ENCODE measurements around the gene FNDC10.
A peak's percentile ranks its signal among the peaks of the same experiment; 100 is the strongest.
"Not testable (repeated sequence)": the region's sequence is repeated elsewhere in the genome, so short reads cannot be mapped to it uniquely, and the experiment has no call there.

The FNDC10 gene

GRCh38 chr1:1599935-1600860, at the start of gene FNDC10:
FNDC10 (minus strand) TSS chr1:1600135; CDS start chr1:1600015, 120 bp downstream.
- DNase-seq (ENCODE audit: low read depth, low spot score), result no peak

- DNase-seq (ENCODE audit: low read depth, low spot score), result not testable (repeated sequence)
Observed at GRCh38 chr1:1648265-1648664, 48.3 kb upstream of the FNDC10 start.

GRCh38 chr1:1647567-1648241, 47.8 kb upstream of the FNDC10 start:
- not testable (repeated sequence) for DNase-seq (ENCODE audit: low read depth, low spot score)

GRCh38 chr1:1646326-1646725, 46.4 kb upstream of the FNDC10 start:
- DNase-seq (ENCODE audit: low read depth, low spot score), result not testable (repeated sequence)

GRCh38 chr1:1640711-1641461, 41.0 kb upstream of the FNDC10 start:
- not testable (repeated sequence) for DNase-seq (ENCODE audit: low read depth, low spot score)

- not testable (repeated sequence) for DNase-seq (ENCODE audit: low read depth, low spot score)
Observed at GRCh38 chr1:1640081-1640480, 40.1 kb upstream of the FNDC10 start.

GRCh38 chr1:1639368-1639767, 39.4 kb upstream of the FNDC10 start:
- not testable (repeated sequence) for DNase-seq (ENCODE audit: low read depth, low spot score)

- not testable (repeated sequence) for DNase-seq (ENCODE audit: low read depth, low spot score)
Observed at GRCh38 chr1:1638528-1638927, 38.6 kb upstream of the FNDC10 start.

GRCh38 chr1:1637479-1637875, 37.5 kb upstream of the FNDC10 start:
- not testable (repeated sequence) for DNase-seq (ENCODE audit: low read depth, low spot score)

GRCh38 chr1:1636621-1637478, 36.9 kb upstream of the FNDC10 start:
- DNase-seq (ENCODE audit: low read depth, low spot score), result not testable (repeated sequence)

GRCh38 chr1:1634613-1635012, 34.7 kb upstream of the FNDC10 start:
- DNase-seq (ENCODE audit: low read depth, low spot score), result not testable (repeated sequence)

- not testable (repeated sequence) for DNase-seq (ENCODE audit: low read depth, low spot score)
Observed at GRCh38 chr1:1633409-1633808, 33.5 kb upstream of the FNDC10 start.

- no peak for DNase-seq (ENCODE audit: low read depth, low spot score)
Observed at GRCh38 chr1:1631782-1632420, 32.0 kb upstream of the FNDC10 start, which contains the start of gene MMP23B. MMP23B (plus strand) TSS chr1:1632173; CDS start chr1:1632219, 46 bp downstream.

- no peak for DNase-seq (ENCODE audit: low read depth, low spot score)
Observed at GRCh38 chr1:1630965-1631781, 31.2 kb upstream of the FNDC10 start.

- DNase-seq (ENCODE audit: low read depth, low spot score), result peak; percentile 80
Observed at GRCh38 chr1:1630191-1630964, 30.4 kb upstream of the FNDC10 start.

GRCh38 chr1:1629430-1630190, 29.7 kb upstream of the FNDC10 start:
- DNase-seq (ENCODE audit: low read depth, low spot score), result peak; percentile 39

GRCh38 chr1:1628754-1629429, 29.0 kb upstream of the FNDC10 start:
- no peak for DNase-seq (ENCODE audit: low read depth, low spot score)

Data from activated naive CD8-positive, alpha-beta T cell treated with anti-CD3 and anti-CD28 coated beads, Interleukin-2, amount 50 U/mL, for 16 hours (primary cell).